NCI-H2196 treated with DMSO at 0.1 percent for 48 hours (cell line): ENCODE measurements around the gene GOSR2.

Experiments
- DNase-seq: peaks from one replicate; lab custom pipeline; 2025; ENCODE audit not compliant: unreplicated experiment; lab: John Stamatoyannopoulos, UW

GOSR2 gene

DNA sequence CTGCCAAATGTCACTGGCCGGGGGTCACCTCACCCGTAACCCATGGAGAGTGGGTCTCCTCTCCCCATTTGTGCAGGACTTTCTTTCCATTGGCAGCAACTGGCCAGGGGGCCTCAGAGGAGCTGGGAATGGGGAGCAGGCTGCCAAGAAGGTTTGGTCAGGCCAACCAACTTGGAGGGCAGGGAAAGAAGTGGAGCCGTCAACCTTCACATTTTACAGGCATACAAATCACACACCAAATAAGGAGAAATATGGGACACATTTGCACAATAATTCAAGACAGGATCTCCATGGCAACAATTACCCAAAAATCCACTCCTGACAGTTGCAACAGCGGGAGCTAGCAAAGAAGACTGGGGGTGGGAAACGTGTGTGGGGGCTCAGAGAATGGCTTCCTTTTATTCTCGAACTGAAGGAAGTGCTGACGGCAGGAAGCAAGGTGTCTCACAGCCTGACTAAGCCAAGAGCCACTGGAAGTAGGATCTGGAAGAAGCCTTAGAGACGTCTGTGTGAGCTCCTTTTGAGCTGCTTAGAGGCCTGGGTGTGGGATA, 35.2 kb downstream of the GOSR2 start:
- no peak for DNase-seq

DNA sequence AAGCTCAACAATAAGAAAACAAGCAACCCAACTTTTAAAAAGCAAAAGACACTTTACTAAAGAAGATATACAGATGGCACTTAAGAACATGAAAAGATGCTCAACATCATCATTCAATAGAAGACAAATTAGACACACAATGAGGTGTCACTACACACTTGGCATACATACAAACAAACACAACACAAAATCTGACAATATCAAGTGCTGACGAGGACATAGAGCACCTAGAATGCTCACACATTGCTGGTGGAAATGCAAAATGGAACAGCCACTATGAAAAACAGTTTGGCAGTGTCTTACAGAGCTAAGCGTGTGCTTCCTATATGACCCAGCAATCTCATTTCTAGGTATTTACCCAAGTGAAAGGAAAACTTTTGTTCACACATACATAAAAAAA, 37.2 kb downstream of the GOSR2 start:
- no peak for DNase-seq

DNA sequence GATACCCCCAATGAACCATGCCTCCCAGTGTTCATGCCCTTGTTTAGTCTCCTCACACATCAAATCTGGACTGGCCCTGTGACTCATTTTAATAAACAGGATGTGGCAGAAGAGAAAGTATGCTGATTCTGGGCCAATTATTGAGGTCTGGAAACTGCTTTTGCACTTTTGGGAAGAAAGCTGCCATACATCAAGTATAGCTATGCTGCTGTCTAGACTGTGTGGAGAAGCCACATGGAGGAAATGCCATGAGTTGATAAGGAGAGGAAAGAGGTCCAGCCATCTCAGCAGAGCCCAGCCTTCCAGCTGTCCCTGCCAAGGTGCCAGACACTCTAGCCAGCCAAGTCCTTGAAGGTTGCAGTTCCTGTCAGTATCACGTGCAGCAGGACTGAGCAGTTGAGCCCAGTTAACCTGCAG, 39.4 kb downstream of the GOSR2 start:
- DNase-seq, result no peak

- DNase-seq, result no peak
Observed at GRCh38 chr17:46963571-46963970, 40.6 kb downstream of the GOSR2 start.

GRCh38 chr17:46964315-46965265, 41.6 kb downstream of the GOSR2 start:
- no peak for DNase-seq

- no peak for DNase-seq
Observed at GRCh38 chr17:46968224-46968834, 45.4 kb downstream of the GOSR2 start.

DNA sequence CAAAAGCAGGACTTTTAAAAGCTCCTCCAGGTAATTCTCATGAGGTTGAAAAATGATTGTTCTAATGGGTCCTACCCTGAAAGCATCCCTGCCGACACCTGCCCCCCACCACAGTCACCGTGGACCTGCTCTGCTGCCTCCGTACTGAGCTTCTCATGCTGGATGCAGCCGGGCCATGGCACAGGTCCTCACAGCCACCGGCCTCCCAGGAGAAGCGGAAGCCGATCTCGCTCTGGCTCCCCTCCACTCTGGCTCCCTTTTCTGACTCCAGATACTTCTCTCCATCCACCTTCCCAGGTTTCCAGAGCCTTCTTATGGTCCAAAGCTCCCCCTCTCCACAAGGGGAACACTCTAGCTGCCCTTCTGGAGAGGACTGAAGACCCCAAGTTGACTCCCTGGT, 45.9 kb downstream of the GOSR2 start:
- DNase-seq, result no peak

- DNase-seq, result no peak
Observed at GRCh38 chr17:46971647-46972300, 48.8 kb downstream of the GOSR2 start.

- DNase-seq, result no peak
Observed at GRCh38 chr17:46972346-46972745, 49.4 kb downstream of the GOSR2 start.

- peak; percentile 28 for DNase-seq
Observed at GRCh38 chr17:46974086-46974485, 51.1 kb downstream of the GOSR2 start.

DNA sequence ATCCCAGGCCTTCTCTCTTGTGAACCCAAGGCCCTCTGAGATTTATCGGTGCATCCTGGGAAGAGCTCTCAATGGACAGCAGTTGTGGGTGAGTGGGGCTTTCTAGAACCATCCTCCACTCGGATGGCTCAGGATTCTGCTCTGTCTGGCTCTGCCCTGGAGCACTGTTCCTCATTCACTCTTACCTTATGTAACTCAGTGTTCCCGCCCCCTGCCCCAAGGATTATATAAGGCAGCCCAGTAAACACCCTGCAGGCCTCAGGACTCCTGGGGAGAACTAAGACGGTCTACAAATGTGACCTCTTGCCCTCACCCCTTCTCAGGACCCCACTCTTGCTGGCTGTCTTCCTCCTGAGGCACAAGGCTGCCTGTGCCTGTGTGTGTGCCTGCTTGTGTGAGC, 52.3 kb downstream of the GOSR2 start:
- DNase-seq, result no peak

- no peak for DNase-seq
Observed at GRCh38 chr17:46976626-46977270, 53.8 kb downstream of the GOSR2 start.

DNA sequence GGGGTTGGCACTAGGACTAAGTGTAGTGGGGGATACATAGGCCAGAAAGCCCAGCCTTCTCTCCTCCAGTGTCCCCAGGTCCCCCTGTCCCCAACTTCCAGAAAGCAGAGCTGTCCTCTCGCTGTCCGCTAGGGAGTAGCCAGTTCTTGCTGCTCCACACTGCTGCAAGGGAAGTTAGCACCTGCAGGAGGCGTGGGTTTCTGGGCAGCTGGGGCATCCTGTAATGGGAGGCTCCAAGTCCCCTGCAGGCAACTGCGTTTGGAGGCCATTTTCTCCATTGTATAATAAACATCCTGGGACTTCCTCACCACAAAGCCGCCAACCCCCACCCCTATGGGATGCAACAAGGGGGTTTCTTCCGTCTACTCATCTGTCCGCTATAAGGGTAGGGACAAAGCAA, 54.4 kb downstream of the GOSR2 start:
- DNase-seq, result no peak

DNA sequence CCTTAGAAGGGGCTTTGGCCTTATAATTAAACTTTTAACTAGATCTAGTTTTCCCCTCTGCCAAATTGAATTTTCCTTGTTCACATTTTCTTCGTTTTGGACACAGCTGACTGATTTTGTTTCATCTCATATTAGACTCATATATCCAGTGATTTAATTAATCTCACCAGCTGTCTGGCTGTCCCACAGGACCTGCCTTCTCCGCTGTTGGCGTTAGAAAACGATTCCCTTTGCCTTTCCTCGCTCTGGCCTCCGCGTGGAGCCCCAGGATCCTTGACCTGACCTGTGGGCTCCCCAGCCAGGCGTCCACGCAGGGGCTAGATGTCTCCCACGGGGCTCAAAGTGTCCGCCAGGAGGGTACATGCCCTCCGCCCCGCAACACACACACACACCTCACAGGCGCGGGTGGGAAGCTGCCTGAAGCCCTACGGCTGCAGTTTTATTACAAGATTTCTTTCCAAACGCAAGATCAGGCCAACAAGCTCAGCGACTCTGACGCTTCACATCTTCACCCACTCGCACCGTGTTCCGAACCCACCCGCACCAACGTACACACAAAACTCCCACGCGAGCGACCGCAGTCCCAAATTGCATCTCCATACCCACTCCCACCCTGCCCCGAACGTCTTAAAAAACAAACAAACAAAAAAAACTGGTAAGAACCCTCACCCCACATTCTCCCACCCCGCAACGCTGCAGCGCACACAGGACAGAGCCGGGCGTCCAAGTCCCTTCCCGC, 55.0 kb downstream of the GOSR2 start:
- DNase-seq, result no peak

- DNase-seq, result no peak
Observed at GRCh38 chr17:46978489-46979146, 55.7 kb downstream of the GOSR2 start.

GRCh38 chr17:46979147-46979863, 56.3 kb downstream of the GOSR2 start, which contains the start of gene RPRML:
TSS of gene RPRML (minus strand) at chr17:46979253. CDS start at chr17:46979007, 246 bp downstream.
- peak; percentile 30 for DNase-seq

DNA sequence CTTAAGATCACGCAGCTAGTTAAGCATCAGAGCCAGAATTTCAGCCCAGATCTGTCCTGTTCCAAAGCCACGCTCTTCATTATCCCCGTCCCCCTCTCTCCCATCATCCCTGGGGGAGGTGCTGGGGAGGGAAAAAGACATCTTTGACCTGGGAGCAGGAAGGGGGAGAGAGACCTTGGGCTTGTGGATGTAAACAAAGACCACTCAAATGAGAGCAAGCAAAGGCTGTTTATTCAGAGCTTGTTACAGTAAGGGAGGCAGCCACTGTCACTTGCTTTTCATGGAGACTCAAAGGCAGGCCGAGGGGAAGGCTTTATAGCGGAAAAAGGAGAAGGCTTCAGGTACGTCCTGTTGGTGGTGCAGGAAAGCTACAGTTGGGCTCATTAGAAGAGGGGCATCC, 59.6 kb downstream of the GOSR2 start:
- DNase-seq, result no peak

GRCh38 chr17:46983782-46984181, 60.8 kb downstream of the GOSR2 start:
- no peak for DNase-seq

- peak; percentile 32 for DNase-seq
Observed at GRCh38 chr17:46984341-46984740, 61.4 kb downstream of the GOSR2 start.
